Neural cell (in vitro differentiated cells): Measurements from ENCODE around the gene BIRC6. TPM values are rescaled to one million over a fixed set of nuclear protein-coding genes. Genes with fewer than 3 reads are reported as not detected.
"Not testable (repeated sequence)": the region's sequence is repeated elsewhere in the genome, so short reads cannot be mapped to it uniquely, and the experiment has no call there.

ENCODE experiments used
- H2AFZ ChIP-seq: fragments of 200-600, 300-800 bp; sonication (generic), shearing (Covaris generic); 2 replicates; pipeline ENCODE4 v1.6.0; 2014; ENCODE audit warnings: low read depth, mild to moderate bottlenecking, antibody characterized with exemption, low read length, moderate library complexity
- H3F3A ChIP-seq: fragments of 200-600 bp; shearing (Covaris generic); 2 replicates; pipeline ENCODE4 v1.6.1; 2016; ENCODE audit warnings: mild to moderate bottlenecking, moderate library complexity, mixed read lengths, antibody characterized with exemption, low read length; ENCODE audit not compliant: insufficient read depth, poor library complexity, severe bottlenecking
- H3K27ac ChIP-seq: fragments of 200-600, 300-800 bp; sonication (generic), shearing (Covaris generic); 2 replicates; pipeline ENCODE4 v1.5.1; 2014; ENCODE audit warnings: mild to moderate bottlenecking, low read length, moderate library complexity
- H3K27me3 ChIP-seq: fragments of 300-800, 200-600 bp; sonication (generic), shearing (Covaris generic); 2 replicates; pipeline ENCODE4 v1.6.0; 2014; ENCODE audit warnings: mild to moderate bottlenecking, low read depth, low read length, moderate library complexity; ENCODE audit not compliant: insufficient read depth
- H3K36me3 ChIP-seq: fragments of 300-800, 200-600 bp; sonication (generic), shearing (Covaris generic); 2 replicates; pipeline ENCODE4 v1.5.1; 2014; ENCODE audit warnings: mild to moderate bottlenecking, antibody characterized with exemption, low read length, moderate library complexity; ENCODE audit not compliant: insufficient read depth
- H3K4me2 ChIP-seq: fragments of 300-800, 200-600 bp; sonication (generic), shearing (Covaris generic); 2 replicates; pipeline ENCODE4 v1.6.0; 2014; ENCODE audit warnings: mild to moderate bottlenecking, low read length
- H3K4me3 ChIP-seq: fragments of 300-800, 200-600 bp; sonication (generic), shearing (Covaris generic); 2 replicates; pipeline ENCODE4 v1.5.1; 2014; ENCODE audit warnings: mild to moderate bottlenecking, low read length, moderate library complexity
- H3K79me2 ChIP-seq: fragments of 200-600 bp; shearing (Covaris generic); replicated peaks from 2 replicates; pipeline ENCODE4 v1.6.0; 2014; ENCODE audit warnings: mild to moderate bottlenecking, low read length, moderate library complexity; ENCODE audit not compliant: insufficient read depth
- H3K9ac ChIP-seq: fragments of 300-800, 200-600 bp; sonication (generic), shearing (Covaris generic); 2 replicates; pipeline ENCODE4 v1.6.1; 2016; ENCODE audit warnings: mild to moderate bottlenecking, low read length, mixed read lengths
- H3K9me2 ChIP-seq: fragments of 200-600 bp; shearing (Covaris generic); 2 replicates; pipeline ENCODE4 v1.6.1; 2016; ENCODE audit warnings: mild to moderate bottlenecking, low read length, mixed read lengths; ENCODE audit not compliant: insufficient read depth
- H3K9me3 ChIP-seq: fragments of 200-600, 300-800 bp; sonication (generic), shearing (Covaris generic); 2 replicates; pipeline ENCODE4 v1.6.1; 2016; ENCODE audit warnings: mild to moderate bottlenecking, mixed run types, low read length, moderate library complexity, mixed read lengths
- H4K20me1 ChIP-seq: fragments of 200-600 bp; shearing (Covaris generic); 2 replicates; pipeline ENCODE4 v1.6.1; 2016; ENCODE audit warnings: mild to moderate bottlenecking, mixed run types; ENCODE audit not compliant: insufficient read depth
- EP300 ChIP-seq: fragments of 450-650 bp; conservative IDR thresholded peaks from 2 replicates; pipeline ENCODE4 v1.6.1; 2014; ENCODE audit warnings: antibody characterized with exemption, mild to moderate bottlenecking, moderate library complexity; ENCODE audit not compliant: poor library complexity, severe bottlenecking
- EZH2 ChIP-seq: fragments of 200-600, 300-800 bp; shearing (Covaris generic), sonication (generic); IDR thresholded peaks from 2 replicates; pipeline ENCODE4 v1.6.1; 2014; ENCODE audit warnings: antibody characterized with exemption, low read length, borderline replicate concordance, mild to moderate bottlenecking; ENCODE audit not compliant: insufficient read depth, poor library complexity, severe bottlenecking
- MXI1 ChIP-seq: fragments of 450-650 bp; conservative IDR thresholded peaks from 2 replicates; pipeline ENCODE4 v1.6.1; 2014; ENCODE audit warnings: antibody characterized with exemption, mild to moderate bottlenecking; ENCODE audit not compliant: poor library complexity, severe bottlenecking
- POLR2AphosphoS5 ChIP-seq: IDR thresholded peaks from 2 replicates; pipeline ENCODE4 v1.6.1; 2012
- RAD21 ChIP-seq: fragments of 450-650 bp; conservative IDR thresholded peaks from 2 replicates; pipeline ENCODE4 v1.6.1; 2014; ENCODE audit warnings: antibody characterized with exemption, mild to moderate bottlenecking, moderate library complexity
- SMC3 ChIP-seq: fragments of 450-650 bp; conservative IDR thresholded peaks from 2 replicates; pipeline ENCODE4 v1.6.1; 2014; ENCODE audit warnings: antibody characterized with exemption, mild to moderate bottlenecking, moderate library complexity; ENCODE audit not compliant: poor library complexity
- TAF1 ChIP-seq: IDR thresholded peaks from 2 replicates; pipeline ENCODE4 v1.6.1; 2012; ENCODE audit warnings: low read depth
- polyA plus RNA-seq: library from polyadenylated mRNA; depleted of rRNA; stranded (reverse); fragments of >200 nt; gene quantifications from 2 replicates; pipeline ENCODE4 v1.2.3, GENCODE V29; 2014
- TF ChIP-seq, protein P1 (sequence below): IDR thresholded peaks from 2 replicates; pipeline ENCODE4 v1.6.1; 2012; ENCODE audit warnings: borderline replicate concordance
- TF ChIP-seq, protein P2 (sequence below): fragments of 450-650 bp; IDR thresholded peaks from 2 replicates; pipeline ENCODE4 v1.5.1; 2014; ENCODE audit warnings: antibody characterized with exemption, mild to moderate bottlenecking, moderate library complexity; ENCODE audit not compliant: poor library complexity, severe bottlenecking

The BIRC6 gene
- polyA plus RNA-seq, 1 donor from 2014 or later = 109 TPM

DNA sequence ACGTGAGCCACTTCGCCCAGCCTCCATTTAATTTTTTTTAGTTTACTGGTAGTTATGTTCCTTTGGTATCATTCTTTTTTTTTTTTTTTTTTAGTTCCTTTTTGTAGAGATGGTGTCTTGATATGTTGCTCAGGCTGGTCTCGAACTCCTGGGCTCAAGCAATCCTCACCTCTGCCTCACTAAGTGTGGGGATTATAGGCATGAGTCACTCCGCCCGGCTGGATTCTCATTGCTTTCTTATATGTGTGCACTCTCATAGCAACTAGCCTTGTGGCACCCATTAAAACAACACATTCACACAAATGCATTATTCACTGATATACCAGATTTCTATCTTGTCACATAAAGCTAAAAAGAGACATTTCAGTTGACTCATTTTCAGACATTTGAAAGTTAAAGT is 275.3 kb downstream of the BIRC6 start:
- no peaks in the 10 kb centered on the region for H3K27me3 ChIP-seq
- H3K27ac ChIP-seq = no peak overlapping the region
- no peaks in the 10 kb centered on the region for H3K9me2 ChIP-seq
- H4K20me1 ChIP-seq = no peaks in the 10 kb centered on the region
- no peaks in the 10 kb centered on the region for H3F3A ChIP-seq
- no peak for TF ChIP-seq MXI1
- TF ChIP-seq EP300 = no peak
- TF ChIP-seq EZH2 = no peak
- no peak for TF ChIP-seq TAF1
- TF ChIP-seq POLR2AphosphoS5 = no peak
- TF ChIP-seq, protein P1, sequence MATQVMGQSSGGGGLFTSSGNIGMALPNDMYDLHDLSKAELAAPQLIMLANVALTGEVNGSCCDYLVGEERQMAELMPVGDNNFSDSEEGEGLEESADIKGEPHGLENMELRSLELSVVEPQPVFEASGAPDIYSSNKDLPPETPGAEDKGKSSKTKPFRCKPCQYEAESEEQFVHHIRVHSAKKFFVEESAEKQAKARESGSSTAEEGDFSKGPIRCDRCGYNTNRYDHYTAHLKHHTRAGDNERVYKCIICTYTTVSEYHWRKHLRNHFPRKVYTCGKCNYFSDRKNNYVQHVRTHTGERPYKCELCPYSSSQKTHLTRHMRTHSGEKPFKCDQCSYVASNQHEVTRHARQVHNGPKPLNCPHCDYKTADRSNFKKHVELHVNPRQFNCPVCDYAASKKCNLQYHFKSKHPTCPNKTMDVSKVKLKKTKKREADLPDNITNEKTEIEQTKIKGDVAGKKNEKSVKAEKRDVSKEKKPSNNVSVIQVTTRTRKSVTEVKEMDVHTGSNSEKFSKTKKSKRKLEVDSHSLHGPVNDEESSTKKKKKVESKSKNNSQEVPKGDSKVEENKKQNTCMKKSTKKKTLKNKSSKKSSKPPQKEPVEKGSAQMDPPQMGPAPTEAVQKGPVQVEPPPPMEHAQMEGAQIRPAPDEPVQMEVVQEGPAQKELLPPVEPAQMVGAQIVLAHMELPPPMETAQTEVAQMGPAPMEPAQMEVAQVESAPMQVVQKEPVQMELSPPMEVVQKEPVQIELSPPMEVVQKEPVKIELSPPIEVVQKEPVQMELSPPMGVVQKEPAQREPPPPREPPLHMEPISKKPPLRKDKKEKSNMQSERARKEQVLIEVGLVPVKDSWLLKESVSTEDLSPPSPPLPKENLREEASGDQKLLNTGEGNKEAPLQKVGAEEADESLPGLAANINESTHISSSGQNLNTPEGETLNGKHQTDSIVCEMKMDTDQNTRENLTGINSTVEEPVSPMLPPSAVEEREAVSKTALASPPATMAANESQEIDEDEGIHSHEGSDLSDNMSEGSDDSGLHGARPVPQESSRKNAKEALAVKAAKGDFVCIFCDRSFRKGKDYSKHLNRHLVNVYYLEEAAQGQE = no peak
- no peak for TF ChIP-seq RAD21
- TF ChIP-seq, protein P2, sequence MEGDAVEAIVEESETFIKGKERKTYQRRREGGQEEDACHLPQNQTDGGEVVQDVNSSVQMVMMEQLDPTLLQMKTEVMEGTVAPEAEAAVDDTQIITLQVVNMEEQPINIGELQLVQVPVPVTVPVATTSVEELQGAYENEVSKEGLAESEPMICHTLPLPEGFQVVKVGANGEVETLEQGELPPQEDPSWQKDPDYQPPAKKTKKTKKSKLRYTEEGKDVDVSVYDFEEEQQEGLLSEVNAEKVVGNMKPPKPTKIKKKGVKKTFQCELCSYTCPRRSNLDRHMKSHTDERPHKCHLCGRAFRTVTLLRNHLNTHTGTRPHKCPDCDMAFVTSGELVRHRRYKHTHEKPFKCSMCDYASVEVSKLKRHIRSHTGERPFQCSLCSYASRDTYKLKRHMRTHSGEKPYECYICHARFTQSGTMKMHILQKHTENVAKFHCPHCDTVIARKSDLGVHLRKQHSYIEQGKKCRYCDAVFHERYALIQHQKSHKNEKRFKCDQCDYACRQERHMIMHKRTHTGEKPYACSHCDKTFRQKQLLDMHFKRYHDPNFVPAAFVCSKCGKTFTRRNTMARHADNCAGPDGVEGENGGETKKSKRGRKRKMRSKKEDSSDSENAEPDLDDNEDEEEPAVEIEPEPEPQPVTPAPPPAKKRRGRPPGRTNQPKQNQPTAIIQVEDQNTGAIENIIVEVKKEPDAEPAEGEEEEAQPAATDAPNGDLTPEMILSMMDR = no peak
- TF ChIP-seq SMC3 = no peak
- no peaks in the 10 kb centered on the region for H3K79me2 ChIP-seq
- H3K36me3 ChIP-seq = no peaks in the 10 kb centered on the region
- no peak overlapping the region for H3K4me3 ChIP-seq
- no peak overlapping the region for H3K9ac ChIP-seq
- no peaks in the 10 kb centered on the region for H3K9me3 ChIP-seq
- H2AFZ ChIP-seq = no peak overlapping the region
- no peak overlapping the region for H3K4me2 ChIP-seq

DNA sequence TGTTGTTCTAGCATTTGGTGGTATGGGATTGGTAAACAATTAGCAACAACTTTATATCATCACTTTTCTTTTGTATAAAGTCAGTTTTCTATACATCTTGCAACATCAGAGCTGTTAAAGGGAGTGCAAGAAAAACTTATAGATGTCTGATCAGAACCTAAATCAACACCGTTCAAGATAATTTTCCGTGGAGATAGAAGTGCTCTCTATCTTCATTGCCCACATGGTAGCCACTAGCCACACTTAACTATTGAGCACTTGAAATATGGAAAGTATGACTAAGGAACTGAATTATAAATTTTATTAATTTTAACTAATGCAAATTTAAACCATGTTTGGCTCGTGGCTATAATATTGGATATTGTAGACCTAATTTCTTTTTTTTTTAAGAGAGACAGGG is 276.2 kb downstream of the BIRC6 start:
- Histone ChIP-seq H4K20me1 (no peaks in the 10 kb centered on the region), H3K27me3 (no peaks in the 10 kb centered on the region), H3K79me2 (no peaks in the 10 kb centered on the region), H3K4me2 (no peak overlapping the region), H2AFZ (no peak overlapping the region), H3K9ac (no peak overlapping the region), H3K9me3 (no peaks in the 10 kb centered on the region), H3F3A (no peaks in the 10 kb centered on the region), H3K36me3 (no peaks in the 10 kb centered on the region), H3K27ac (no peak overlapping the region), H3K4me3 (no peak overlapping the region), H3K9me2 (no peaks in the 10 kb centered on the region)
- TF ChIP-seq TAF1 (no peak), EZH2 (no peak), MXI1 (no peak), EP300 (no peak), SMC3 (no peak), POLR2AphosphoS5 (no peak), RAD21 (no peak)
- TF ChIP-seq, protein P1 = no peak
- TF ChIP-seq, protein P2 = no peak

DNA sequence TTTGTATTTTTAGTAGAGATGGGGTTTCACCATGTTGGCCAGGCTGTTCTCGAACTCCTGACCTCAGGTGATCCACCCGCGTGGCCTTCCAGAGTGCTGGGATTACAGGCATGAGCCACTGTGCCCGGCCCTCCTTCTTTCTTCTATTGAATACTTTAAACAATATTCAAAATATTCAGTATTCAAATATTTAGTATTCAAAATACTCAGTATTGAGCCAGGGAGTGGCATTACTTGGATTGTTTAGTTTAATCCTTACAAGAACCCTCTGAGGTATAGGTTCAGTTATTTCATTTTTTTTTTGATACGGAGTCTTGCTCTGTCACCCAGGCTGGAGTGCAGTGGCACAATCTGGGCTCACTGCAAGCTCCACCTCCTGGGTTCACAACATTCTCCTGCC is 281.7 kb downstream of the BIRC6 start:
- H3K9me2 ChIP-seq, H3K4me2 ChIP-seq, H3K27me3 ChIP-seq, H3K79me2 ChIP-seq, H3K27ac ChIP-seq, H4K20me1 ChIP-seq, H3K9ac ChIP-seq, H3K36me3 ChIP-seq, H3F3A ChIP-seq, H3K4me3 ChIP-seq, H3K9me3 ChIP-seq, H2AFZ ChIP-seq: not testable (repeated sequence)
